HG03103 (cell line): Measurements from ENCODE around the gene SLX4IP.

Experiments used
- ATAC-seq: cut with Tn5 transposase; IDR thresholded peaks from one replicate; pipeline ENCODE4 v1.9.1; 2021; ENCODE audit warnings: low read depth; ENCODE audit not compliant: unreplicated experiment

The SLX4IP gene

GRCh38 chr20:10655720-10656669 lies 220.9 kb downstream of the SLX4IP start:
- no peak for ATAC-seq

GRCh38 chr20:10657453-10657852 lies 222.3 kb downstream of the SLX4IP start:
- no peak for ATAC-seq

- ATAC-seq, result no peak
Observed at GRCh38 chr20:10658051-10658823, 223.1 kb downstream of the SLX4IP start.

GRCh38 chr20:10658876-10659632 lies 223.9 kb downstream of the SLX4IP start:
- ATAC-seq, result no peak

GRCh38 chr20:10659651-10660601 lies 224.8 kb downstream of the SLX4IP start:
- no peak for ATAC-seq

- ATAC-seq, result no peak
Observed at GRCh38 chr20:10660661-10661060, 225.6 kb downstream of the SLX4IP start.

- ATAC-seq, result no peak
Observed at GRCh38 chr20:10661261-10661660, 226.2 kb downstream of the SLX4IP start.

GRCh38 chr20:10662151-10662550 lies 227.0 kb downstream of the SLX4IP start:
- ATAC-seq, result no peak

GRCh38 chr20:10662661-10663458 lies 227.8 kb downstream of the SLX4IP start:
- ATAC-seq, result no peak

GRCh38 chr20:10663756-10664155 lies 228.7 kb downstream of the SLX4IP start:
- no peak for ATAC-seq

- ATAC-seq, result no peak
Observed at GRCh38 chr20:10665027-10665561, 230.0 kb downstream of the SLX4IP start.

- ATAC-seq, result no peak
Observed at GRCh38 chr20:10665791-10666190, 230.7 kb downstream of the SLX4IP start.

- ATAC-seq, result no peak
Observed at GRCh38 chr20:10666221-10667076, 231.3 kb downstream of the SLX4IP start.

GRCh38 chr20:10667077-10667401 lies 231.9 kb downstream of the SLX4IP start:
- ATAC-seq, result no peak

- ATAC-seq, result no peak
Observed at GRCh38 chr20:10667560-10668167, 232.6 kb downstream of the SLX4IP start.

- ATAC-seq, result no peak
Observed at GRCh38 chr20:10668677-10669368, 233.7 kb downstream of the SLX4IP start.
